KMS-11 (cell line): ENCODE data around the gene RNF150.

Source experiments
- H2AFZ ChIP-seq: fragments of 200-600 bp; sonication (generic); 2 replicates; pipeline ENCODE4 v1.6.1; 2016; ENCODE audit warnings: antibody characterized with exemption, mixed run types, low read depth
- H3K27ac ChIP-seq: fragments of 200-600 bp; sonication (generic); 2 replicates; pipeline ENCODE4 v1.6.1; 2016; ENCODE audit warnings: mild to moderate bottlenecking, mixed run types
- H3K27me3 ChIP-seq: fragments of 200-600 bp; sonication (generic); 2 replicates; pipeline ENCODE4 v1.6.1; 2017; ENCODE audit warnings: mild to moderate bottlenecking, low read depth, mixed run types, moderate library complexity; ENCODE audit not compliant: insufficient read depth
- H3K36me3 ChIP-seq: fragments of 200-600 bp; sonication (generic); 2 replicates; pipeline ENCODE4 v1.6.1; 2017; ENCODE audit warnings: mild to moderate bottlenecking, mixed run types; ENCODE audit not compliant: insufficient read depth
- H3K4me1 ChIP-seq: fragments of 200-600 bp; sonication (generic); 2 replicates; pipeline ENCODE4 v1.6.1; 2016; ENCODE audit warnings: mild to moderate bottlenecking, low read depth, mixed run types; ENCODE audit not compliant: poor library complexity, severe bottlenecking
- H3K4me2 ChIP-seq: fragments of 200-600 bp; sonication (generic); 2 replicates; pipeline ENCODE4 v1.7.0; 2016; ENCODE audit warnings: mild to moderate bottlenecking, mixed run types
- H3K4me3 ChIP-seq: fragments of 200-600 bp; sonication (generic); IDR thresholded peaks from 2 replicates; pipeline ENCODE4 v1.6.1; 2017; ENCODE audit warnings: low read depth, low read length, mixed read lengths; ENCODE audit not compliant: insufficient read depth
- H3K79me2 ChIP-seq: fragments of 200-600 bp; sonication (generic); 2 replicates; pipeline ENCODE4 v1.6.1; 2016; ENCODE audit warnings: low read depth, mixed run types; ENCODE audit not compliant: insufficient read depth
- H3K9ac ChIP-seq: fragments of 200-600 bp; sonication (generic); 2 replicates; pipeline ENCODE4 v1.6.1; 2016; ENCODE audit warnings: mild to moderate bottlenecking, mixed run types
- H4K20me1 ChIP-seq: fragments of 200-600 bp; sonication (generic); 2 replicates; pipeline ENCODE4 v1.6.1; 2016; ENCODE audit warnings: mild to moderate bottlenecking, mixed run types; ENCODE audit not compliant: insufficient read depth
- CTCF ChIP-seq: fragments of 200-600 bp; sonication (generic); conservative IDR thresholded peaks from 2 replicates; pipeline ENCODE4 v1.6.1; 2017; ENCODE audit warnings: low read depth, mild to moderate bottlenecking, antibody characterized with exemption, low read length, moderate library complexity, mixed read lengths

RNF150 gene

GRCh38 chr4:140930011-140930410 lies 203.3 kb downstream of the RNF150 start:
- TF ChIP-seq CTCF = no peak
- Histone ChIP-seq H3K27ac (no peak overlapping the region), H3K27me3 (no peaks in the 10 kb centered on the region), H4K20me1 (no peaks in the 10 kb centered on the region), H3K9ac (no peak overlapping the region), H3K79me2 (no peaks in the 10 kb centered on the region), H2AFZ (no peak overlapping the region), H3K36me3 (no peaks in the 10 kb centered on the region), H3K4me2 (no peak overlapping the region), H3K4me1 (no peaks in the 10 kb centered on the region), H3K4me3 (no peak overlapping the region)

GRCh38 chr4:140928880-140929279 lies 204.4 kb downstream of the RNF150 start:
- Histone ChIP-seq H3K36me3 (no peaks in the 10 kb centered on the region), H3K4me2 (no peak overlapping the region), H2AFZ (no peak overlapping the region), H3K27ac (no peak overlapping the region), H3K4me1 (no peaks in the 10 kb centered on the region), H3K79me2 (no peaks in the 10 kb centered on the region), H4K20me1 (no peaks in the 10 kb centered on the region), H3K27me3 (no peaks in the 10 kb centered on the region), H3K4me3 (no peak overlapping the region), H3K9ac (no peak overlapping the region)
- TF ChIP-seq CTCF = no peak

- Histone ChIP-seq H3K4me2 (no peak overlapping the region), H3K79me2 (no peaks in the 10 kb centered on the region), H4K20me1 (no peaks in the 10 kb centered on the region), H3K36me3 (no peaks in the 10 kb centered on the region), H3K4me3 (no peak overlapping the region), H3K27me3 (no peaks in the 10 kb centered on the region), H3K9ac (no peak overlapping the region), H3K4me1 (no peaks in the 10 kb centered on the region), H2AFZ (no peak overlapping the region), H3K27ac (no peak overlapping the region)
- TF ChIP-seq CTCF = no peak
Observed at GRCh38 chr4:140926672-140927071, 206.6 kb downstream of the RNF150 start.

GRCh38 chr4:140925417-140925816 lies 207.9 kb downstream of the RNF150 start:
- H3K27ac ChIP-seq = no peak overlapping the region
- H2AFZ ChIP-seq = no peak overlapping the region
- no peak overlapping the region for H3K4me2 ChIP-seq
- no peaks in the 10 kb centered on the region for H4K20me1 ChIP-seq
- H3K36me3 ChIP-seq = no peaks in the 10 kb centered on the region
- H3K79me2 ChIP-seq = no peaks in the 10 kb centered on the region
- H3K27me3 ChIP-seq = no peaks in the 10 kb centered on the region
- H3K4me1 ChIP-seq = no peaks in the 10 kb centered on the region
- H3K4me3 ChIP-seq = no peak overlapping the region
- H3K9ac ChIP-seq = no peak overlapping the region
- no peak for TF ChIP-seq CTCF
